HepG2 (cell line): ENCODE data around the gene HYOU1. TPM values are rescaled to one million over a fixed set of nuclear protein-coding genes. Genes with fewer than 3 reads are reported as not detected.

Source experiments
- ATF7 ChIP-seq, 2 experiments: fragments of 450-650 bp in 1 of 2; sonication (generic) in 1 of 2; formaldehyde crosslinking in 1 of 2; IDR thresholded peaks; 2 replicates each; pipeline versions ENCODE4 v1.4.0 to v1.6.1; 2016 to 2020; ENCODE audit warnings: antibody characterized with exemption in 1 of 2, mild to moderate bottlenecking in 1 of 2, missing genetic modification reagents in 1 of 2
- GPN1 ChIP-seq: sonication (generic); formaldehyde crosslinking; IDR thresholded peaks from 2 replicates; pipeline ENCODE4 v1.5.1; 2020; ENCODE audit warnings: missing genetic modification reagents, borderline replicate concordance
- HNF4G ChIP-seq, 2 experiments: sonication (generic) in 1 of 2; formaldehyde crosslinking in 1 of 2; IDR thresholded peaks; 2 replicates each; pipeline versions ENCODE4 v1.4.0 to v1.6.1; 2011 to 2020; ENCODE audit warnings: borderline replicate concordance in 2 of 2, low read depth in 2 of 2, mild to moderate bottlenecking in 2 of 2, low read length in 1 of 2, missing genetic modification reagents in 1 of 2, moderate library complexity in 1 of 2
- POLR2G ChIP-seq: fragments of 200-400 bp; formaldehyde crosslinking; IDR thresholded peaks from 2 replicates; pipeline ENCODE4 v1.6.1; 2018; ENCODE audit warnings: mild to moderate bottlenecking, low read depth, low read length, moderate library complexity
- ZBTB49 ChIP-seq: sonication (generic); formaldehyde crosslinking; IDR thresholded peaks from 2 replicates; pipeline ENCODE4 v1.4.0; 2020; ENCODE audit warnings: missing genetic modification reagents, borderline replicate concordance
- ZNF784 ChIP-seq: sonication (generic); formaldehyde crosslinking; IDR thresholded peaks from 2 replicates; pipeline ENCODE4 v1.5.1; 2020; ENCODE audit warnings: missing genetic modification reagents, mild to moderate bottlenecking, borderline replicate concordance
- polyA plus RNA-seq, 8 experiments: library from polyadenylated mRNA; depleted of rRNA in 3 of 8; stranded (reverse) in 7 of 8; unstranded in 1 of 8; fragments of >200 nt; fragmentation: Illumina TruSeq in 4 of 8; extraction: Trizol in 4 of 8; gene quantifications; 2 replicates each; pipeline versions ENCODE4 v1.2.1 to v1.2.3, GENCODE V29; 2011 to 2016; ENCODE audit warnings: low read depth in 4 of 8, missing spikeins in 1 of 8, mixed read lengths in 1 of 8; ENCODE audit not compliant: insufficient read depth in 1 of 8
- total RNA-seq, 5 experiments: library from RNA; depleted of rRNA; stranded (reverse); fragments of >200 nt; fragmentation: Illumina TruSeq; extraction: Trizol; gene quantifications; 2 replicates each; pipeline ENCODE4 v1.2.3, GENCODE V29; 2016; ENCODE audit warnings: low read depth in 1 of 5
- TF ChIP-seq, protein P1 (sequence below): IDR thresholded peaks from 2 replicates; pipeline ENCODE4 v1.4.0; 2020; ENCODE audit warnings: mild to moderate bottlenecking, missing genetic modification reagents
- TF ChIP-seq, protein P2 (sequence below): sonication (generic); formaldehyde crosslinking; IDR thresholded peaks from 2 replicates; pipeline ENCODE4 v1.5.0; 2020; ENCODE audit warnings: missing genetic modification reagents
- TF ChIP-seq, protein P3 (sequence below): sonication (generic); formaldehyde crosslinking; IDR thresholded peaks from 2 replicates; pipeline ENCODE4 v1.4.0; 2020; ENCODE audit warnings: missing genetic modification reagents, low read depth, mild to moderate bottlenecking, borderline replicate concordance
- TF ChIP-seq, protein P4 (sequence below): sonication (generic); formaldehyde crosslinking; IDR thresholded peaks from 2 replicates; pipeline ENCODE4 v1.5.1; 2020; ENCODE audit warnings: mild to moderate bottlenecking, missing genetic modification reagents, borderline replicate concordance

Gene HYOU1
- total and polyA plus RNA-seq, 2 of the 13 experiments (the other 11 are each of a cell fraction or from before 2014, with no cell fraction given), result 127 to 155 TPM

- TF ChIP-seq GPN1 (CRISPR knock-in tag) (no peak), POLR2G (peak; percentile 43; the same call in 1 of the 2 replicates), ATF7 (IDR thresholded peaks at IDR 0.05) (no peak), ATF7 (CRISPR knock-in tag; IDR thresholded peaks at IDR 0.05) (no peak), ZNF784 (CRISPR knock-in tag) (no peak), HNF4G (IDR thresholded peaks at IDR 0.05; ENCODE audit: borderline replicate concordance, low read depth, low read length) (no peak; the same call in 1 of the 2 replicates), HNF4G (CRISPR knock-in tag; IDR thresholded peaks at IDR 0.05; ENCODE audit: borderline replicate concordance, low read depth) (no peak), ZBTB49 (CRISPR knock-in tag) (no peak)
- TF ChIP-seq, protein P1, sequence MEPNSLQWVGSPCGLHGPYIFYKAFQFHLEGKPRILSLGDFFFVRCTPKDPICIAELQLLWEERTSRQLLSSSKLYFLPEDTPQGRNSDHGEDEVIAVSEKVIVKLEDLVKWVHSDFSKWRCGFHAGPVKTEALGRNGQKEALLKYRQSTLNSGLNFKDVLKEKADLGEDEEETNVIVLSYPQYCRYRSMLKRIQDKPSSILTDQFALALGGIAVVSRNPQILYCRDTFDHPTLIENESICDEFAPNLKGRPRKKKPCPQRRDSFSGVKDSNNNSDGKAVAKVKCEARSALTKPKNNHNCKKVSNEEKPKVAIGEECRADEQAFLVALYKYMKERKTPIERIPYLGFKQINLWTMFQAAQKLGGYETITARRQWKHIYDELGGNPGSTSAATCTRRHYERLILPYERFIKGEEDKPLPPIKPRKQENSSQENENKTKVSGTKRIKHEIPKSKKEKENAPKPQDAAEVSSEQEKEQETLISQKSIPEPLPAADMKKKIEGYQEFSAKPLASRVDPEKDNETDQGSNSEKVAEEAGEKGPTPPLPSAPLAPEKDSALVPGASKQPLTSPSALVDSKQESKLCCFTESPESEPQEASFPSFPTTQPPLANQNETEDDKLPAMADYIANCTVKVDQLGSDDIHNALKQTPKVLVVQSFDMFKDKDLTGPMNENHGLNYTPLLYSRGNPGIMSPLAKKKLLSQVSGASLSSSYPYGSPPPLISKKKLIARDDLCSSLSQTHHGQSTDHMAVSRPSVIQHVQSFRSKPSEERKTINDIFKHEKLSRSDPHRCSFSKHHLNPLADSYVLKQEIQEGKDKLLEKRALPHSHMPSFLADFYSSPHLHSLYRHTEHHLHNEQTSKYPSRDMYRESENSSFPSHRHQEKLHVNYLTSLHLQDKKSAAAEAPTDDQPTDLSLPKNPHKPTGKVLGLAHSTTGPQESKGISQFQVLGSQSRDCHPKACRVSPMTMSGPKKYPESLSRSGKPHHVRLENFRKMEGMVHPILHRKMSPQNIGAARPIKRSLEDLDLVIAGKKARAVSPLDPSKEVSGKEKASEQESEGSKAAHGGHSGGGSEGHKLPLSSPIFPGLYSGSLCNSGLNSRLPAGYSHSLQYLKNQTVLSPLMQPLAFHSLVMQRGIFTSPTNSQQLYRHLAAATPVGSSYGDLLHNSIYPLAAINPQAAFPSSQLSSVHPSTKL (CRISPR knock-in tag), result no peak; the same call in none of the 2 replicates
- TF ChIP-seq, protein P2, sequence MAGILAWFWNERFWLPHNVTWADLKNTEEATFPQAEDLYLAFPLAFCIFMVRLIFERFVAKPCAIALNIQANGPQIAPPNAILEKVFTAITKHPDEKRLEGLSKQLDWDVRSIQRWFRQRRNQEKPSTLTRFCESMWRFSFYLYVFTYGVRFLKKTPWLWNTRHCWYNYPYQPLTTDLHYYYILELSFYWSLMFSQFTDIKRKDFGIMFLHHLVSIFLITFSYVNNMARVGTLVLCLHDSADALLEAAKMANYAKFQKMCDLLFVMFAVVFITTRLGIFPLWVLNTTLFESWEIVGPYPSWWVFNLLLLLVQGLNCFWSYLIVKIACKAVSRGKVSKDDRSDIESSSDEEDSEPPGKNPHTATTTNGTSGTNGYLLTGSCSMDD (CRISPR knock-in tag), result no peak
- TF ChIP-seq, protein P3, sequence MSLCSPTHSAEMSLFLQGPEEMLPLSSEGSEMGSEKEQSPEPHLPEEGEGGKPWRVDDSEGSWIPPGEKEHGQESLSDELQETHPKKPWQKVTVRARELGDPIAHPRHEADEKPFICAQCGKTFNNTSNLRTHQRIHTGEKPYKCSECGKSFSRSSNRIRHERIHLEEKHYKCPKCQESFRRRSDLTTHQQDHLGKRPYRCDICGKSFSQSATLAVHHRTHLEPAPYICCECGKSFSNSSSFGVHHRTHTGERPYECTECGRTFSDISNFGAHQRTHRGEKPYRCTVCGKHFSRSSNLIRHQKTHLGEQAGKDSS (CRISPR knock-in tag), result peak; percentile 7; the same call in 1 of the 2 replicates
- TF ChIP-seq, protein P4, sequence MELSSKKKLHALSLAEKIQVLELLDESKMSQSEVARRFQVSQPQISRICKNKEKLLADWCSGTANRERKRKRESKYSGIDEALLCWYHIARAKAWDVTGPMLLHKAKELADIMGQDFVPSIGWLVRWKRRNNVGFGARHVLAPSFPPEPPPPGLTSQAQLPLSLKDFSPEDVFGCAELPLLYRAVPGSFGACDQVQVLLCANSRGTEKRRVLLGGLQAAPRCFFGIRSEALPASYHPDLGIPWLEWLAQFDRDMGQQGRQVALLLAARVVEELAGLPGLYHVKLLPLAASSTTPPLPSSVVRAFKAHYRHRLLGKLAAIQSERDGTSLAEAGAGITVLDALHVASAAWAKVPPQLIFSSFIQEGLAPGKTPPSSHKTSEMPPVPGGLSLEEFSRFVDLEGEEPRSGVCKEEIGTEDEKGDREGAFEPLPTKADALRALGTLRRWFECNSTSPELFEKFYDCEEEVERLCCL (CRISPR knock-in tag), result no peak
Measured at GRCh38 chr11:119101759-119102423, 44.9 kb upstream of the HYOU1 start, which contains the start of gene DPAGT1 (continued).
